ENCODE data around the gene NUCB2.
A peak's percentile ranks its signal among the peaks of the same experiment; 100 is the strongest.

Gene NUCB2

DNA sequence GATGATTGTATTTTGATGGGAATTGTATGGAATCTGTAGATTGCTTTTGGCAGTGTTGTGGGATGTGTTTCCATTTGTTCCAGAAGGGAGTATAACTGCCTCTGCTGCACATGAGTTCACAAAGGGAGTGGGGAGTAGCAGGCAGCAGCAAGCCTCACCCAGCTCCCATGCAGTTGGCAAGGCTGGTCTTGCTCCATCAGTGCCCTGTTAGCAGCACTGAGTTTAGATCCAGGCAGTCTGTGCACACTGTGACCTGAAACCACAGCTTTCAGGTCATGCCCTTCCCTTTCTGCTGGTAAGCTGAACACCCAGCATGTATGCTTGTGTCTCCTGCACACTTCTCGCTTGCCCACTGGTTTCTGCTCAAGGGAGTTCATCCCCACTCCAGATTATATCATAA is 3.7 kb upstream of the NUCB2 start:
- no peak for DNase-seq

DNA sequence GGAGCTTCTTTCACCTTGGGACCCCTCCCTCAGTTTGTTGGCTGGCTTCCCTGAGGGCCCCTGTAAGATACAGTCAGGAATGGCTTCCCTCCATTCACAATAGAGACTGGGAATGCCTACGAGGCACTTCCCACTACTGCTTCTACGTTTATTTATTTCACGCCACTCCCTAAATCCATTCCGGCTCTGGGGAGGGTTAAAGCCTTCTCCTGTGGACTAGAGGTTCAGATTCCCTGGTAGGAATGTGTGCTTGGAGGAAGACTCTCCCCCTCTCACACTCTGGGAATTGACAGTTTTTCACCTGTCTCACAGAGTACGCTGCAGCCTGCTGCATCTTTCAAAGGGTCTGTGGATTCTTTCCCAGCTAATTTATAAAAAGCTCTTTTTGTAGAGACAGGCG is 3.3 kb upstream of the NUCB2 start:
- no peak for DNase-seq

DNA sequence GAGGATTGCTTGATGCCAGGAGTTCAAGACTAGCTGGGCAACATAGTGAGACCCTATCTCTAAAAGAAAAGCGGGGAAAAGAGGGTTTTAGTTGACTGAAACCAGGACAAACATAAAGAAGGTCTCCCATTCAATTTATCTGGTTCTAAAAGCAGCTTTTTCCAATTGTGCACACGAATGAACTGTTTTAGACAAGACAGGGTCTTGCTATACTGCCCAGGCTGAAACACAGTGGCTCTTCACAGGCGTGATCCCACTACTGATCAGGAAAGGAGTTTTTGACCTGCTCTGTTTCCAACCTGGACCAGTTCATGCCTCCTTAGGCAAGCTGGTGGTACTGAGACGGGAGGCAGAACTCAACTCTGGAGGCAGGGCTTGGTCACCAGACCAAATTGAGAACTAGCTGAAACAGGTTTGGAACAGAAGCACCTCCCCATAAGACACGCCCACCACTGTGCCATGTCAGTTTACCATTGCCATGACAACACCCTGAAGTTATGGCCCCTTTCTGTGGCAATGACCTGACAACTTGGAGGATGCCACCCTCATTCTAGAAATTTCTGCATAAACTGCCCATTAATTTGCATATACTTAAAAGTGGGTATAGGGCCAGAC is 2.8 kb upstream of the NUCB2 start:
- DNase-seq, result no peak

DNA sequence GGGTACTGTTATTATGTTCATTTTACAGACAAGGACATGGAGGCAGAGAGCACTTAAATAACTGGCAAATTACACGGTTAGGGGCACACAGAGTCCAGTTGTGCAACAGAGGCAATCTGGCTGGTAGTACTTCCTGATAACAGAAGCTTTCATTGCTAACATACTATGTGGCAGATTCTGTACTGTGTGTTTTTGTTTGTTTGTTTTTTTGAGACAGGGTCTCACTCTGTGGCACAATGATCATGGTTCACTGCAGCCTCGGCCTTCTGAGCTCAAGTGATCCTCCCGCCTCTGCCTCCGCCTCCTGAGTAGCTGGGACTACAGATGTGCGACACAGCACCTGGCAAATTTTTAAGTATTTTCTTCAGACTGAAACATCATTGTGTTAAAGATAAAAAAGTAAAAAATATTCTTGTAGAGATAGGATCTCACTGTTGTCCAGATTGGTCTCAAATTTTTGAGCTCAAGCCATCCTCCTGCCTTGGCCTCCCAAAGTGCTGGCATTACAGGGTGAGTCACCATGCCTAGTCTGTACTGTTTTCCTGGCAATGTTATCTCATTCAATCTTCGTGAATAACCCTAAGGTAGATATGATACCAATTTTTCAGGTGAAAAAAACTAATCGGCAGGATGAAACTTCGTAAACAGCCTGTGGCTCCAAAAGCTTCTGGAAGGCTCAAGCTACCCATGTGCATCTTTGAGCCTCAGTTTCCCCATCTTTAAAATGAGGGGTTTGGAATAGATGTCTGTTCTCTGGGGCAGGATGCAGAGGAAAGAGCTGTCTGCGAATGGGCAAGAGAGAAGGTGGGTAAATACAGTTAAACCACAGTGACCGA is 921 bp upstream of the NUCB2 start:
- DNase-seq, result no peak

DNA sequence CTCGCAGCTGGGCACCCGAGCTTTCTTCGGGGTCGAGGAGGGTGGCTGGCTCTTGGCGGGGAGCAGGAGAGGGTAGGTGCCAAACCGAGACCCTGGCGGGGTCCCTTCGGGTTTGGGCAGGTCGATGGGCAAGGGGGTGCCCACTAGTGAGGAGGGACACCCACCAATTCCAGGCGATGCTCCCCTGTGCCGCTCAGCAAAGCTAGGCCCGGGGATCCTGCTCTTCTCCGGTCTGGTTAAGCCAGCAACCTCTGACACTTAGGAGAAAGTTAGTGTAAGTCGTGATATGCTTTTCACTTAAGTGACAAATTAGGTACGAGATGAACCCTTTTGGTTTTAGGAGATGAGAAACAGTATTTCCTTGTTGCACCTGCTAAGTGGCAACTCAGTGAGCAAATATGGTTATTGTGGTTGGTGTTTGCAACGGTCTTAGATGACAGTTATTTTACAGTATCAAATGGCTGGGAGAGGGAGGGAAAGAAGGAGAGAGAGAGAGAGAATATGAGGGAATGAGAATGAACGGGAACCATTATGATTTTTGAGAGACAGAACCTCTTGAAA is 565 bp downstream of the NUCB2 start:
- peak; percentile 1 to 25 for DNase-seq

DNA sequence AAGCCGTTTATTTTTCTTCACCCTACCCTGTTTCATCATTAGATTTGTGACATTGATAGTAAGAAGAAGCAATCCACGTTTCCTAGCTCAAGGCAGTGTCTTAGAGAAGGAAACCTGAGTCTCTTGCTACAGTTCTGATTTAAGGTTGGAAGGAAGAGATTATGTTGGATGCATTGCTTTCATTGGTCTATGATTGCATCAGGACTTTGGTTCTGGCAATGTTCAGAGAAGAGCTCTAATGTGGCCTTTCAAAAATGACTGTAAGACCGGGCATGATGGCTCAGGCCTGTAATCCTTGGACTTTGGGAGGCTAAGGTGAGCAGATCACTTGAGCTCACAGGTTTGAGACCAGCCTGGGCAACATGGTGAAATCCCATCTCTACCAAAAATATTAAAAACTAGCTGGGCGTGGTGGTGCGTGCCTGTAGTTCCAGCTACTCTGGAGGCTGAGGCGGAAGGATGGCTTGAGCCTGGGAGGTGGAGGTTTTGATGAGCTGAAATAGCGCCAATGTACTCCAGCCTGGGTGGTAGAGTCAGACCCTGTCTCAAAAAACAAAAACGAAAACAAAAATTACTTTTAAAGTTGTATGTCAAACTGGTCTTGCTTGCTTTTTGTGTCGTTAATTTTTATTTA is 4.1 kb downstream of the NUCB2 start:
- DNase-seq, result no peak

DNA sequence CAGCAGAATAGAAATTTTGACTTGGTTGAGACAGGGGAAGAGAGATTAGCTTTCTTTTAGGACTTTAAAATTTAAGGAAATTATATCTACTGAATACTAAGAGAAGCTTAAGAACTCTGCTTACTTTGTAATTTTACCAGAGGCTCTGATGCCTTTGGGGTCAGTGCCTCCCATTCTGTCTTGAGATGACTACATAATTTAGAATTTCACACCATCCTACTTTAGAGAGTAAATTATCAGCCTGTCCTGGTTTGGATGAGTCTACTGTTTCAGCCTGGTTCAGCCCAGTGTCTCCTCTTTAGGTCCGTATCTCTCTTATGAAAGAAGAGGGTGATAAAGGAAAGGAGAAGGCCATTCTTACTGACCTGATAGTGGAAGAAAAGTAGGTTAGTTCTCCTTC is 9.8 kb downstream of the NUCB2 start:
- DNase-seq, result no peak

DNA sequence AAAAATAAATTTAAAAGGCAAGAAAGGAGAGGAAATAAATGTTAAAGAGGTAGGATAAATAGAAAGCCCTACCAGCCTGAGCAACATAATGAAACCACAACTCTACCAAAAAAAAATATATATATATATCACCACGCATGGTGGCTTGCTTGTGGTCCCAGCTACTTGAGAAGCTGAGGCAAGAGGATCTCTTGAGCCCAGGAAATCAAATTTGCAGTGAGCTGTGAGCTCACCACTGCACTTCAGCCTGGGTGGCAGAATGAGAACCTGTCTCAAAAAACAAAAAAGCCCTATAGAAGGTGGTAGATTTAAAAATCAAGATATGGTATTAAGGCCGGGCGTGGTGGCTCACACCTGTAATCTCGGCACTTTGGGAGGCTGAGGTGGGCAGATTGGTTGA is 10.5 kb downstream of the NUCB2 start:
- no peak for DNase-seq

DNA sequence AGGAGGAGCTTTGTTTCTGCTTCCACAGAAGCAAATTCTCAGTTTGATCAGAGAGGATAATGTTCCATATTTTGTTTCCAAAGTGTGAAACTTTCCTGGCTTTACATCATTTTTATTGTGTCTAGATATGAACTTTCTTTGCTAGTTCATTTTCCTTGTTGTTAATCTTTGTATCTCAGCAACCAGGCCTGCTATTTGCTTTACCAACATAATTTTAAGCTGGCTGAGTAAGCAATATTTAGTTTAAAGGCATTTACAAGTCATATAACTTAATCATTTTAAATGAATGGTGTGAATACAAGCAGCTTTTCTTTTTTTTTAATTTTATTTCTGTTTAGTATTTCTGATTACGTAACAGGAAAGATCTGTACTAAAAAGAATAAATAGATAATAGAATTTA is 15.2 kb downstream of the NUCB2 start:
- DNase-seq, result no peak

DNA sequence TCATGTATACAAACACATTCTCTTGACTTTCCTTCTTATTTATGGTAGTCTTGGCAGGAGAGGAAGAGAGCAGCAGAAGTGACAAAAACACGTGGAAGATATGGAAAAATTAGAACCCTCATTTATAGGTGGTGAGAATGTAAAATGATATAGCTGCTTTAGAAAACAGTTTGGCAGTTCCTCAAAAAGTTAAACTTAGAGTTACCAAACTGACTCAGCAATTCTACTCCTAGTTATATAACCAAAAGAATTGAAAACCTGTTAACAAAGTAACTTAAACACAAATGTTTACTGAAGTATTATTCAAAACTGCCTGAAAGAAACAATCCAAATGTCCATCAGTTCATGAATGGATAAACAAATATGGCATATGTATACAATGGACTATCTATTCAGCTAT is 16.8 kb downstream of the NUCB2 start:
- DNase-seq, result no peak

DNA sequence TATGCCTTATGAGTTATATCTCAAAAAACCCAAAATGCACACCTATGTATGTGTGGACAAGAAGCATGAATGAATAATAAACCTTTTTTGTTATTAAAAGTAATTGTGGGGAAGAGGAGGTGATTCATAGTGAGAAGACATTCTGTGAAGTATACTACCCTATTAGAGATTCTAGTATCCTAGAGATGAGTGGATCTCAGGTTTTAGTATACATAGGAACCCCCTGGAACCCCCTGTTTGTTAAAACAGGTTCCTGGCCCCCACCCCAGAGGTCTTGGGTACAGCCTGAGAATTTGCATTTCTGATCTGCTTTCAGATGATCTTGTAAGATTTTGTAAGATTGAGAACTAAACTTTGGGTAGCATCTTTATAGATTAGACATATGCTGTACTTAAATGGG is 17.5 kb downstream of the NUCB2 start:
- DNase-seq, result no peak

DNA sequence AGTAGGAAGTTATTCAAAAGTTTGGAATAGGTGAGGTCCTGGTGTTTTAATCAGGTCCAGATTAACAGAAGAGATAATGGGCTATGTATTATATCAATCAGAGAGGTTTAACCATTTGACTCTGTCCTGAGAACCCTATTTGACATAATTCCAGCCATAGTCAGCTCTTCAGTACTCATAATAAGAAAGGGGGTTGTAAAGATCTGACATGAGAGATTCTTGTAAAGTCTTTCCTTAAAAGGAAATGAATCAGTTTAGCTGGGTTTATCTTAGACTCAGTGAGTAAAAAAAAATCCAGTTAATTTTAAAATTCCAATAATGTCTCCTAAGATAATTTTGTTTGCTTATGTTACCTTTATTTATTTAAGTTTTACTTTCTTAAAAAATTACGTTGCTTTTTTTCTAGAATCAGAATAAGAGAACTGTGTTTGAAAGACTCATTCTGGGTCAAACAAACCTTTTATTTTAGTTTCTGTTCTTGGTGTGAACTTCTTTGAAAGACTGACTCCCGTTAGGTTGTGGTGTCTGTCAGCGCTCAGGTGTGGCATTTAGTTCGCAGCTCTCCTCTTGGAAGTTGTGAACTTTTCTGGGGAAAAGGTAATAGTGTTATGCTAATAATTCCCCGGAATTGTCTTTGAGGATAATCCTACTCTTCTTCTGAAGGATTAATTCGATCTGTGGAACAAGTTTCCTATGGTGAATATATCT is 20.5 kb downstream of the NUCB2 start:
- DNase-seq, result no peak

DNA sequence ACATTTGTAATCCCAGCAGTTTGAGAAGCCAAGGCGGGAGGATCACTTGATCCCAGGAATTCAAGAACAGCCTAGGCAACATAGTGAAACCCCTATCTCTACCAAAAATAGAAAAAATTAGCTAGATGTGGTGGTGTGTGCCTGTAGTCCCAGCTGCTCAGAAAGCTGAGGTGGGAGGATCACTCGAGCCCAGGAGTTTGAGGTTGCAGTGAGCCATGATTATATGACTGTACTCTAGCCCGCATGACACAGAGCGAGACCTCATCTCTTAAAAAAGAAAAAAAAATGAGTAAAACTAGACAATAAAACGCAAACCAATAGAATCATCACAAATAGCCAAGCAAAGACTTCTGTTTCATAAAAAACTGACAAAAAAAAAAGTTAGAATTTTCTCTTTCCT is 21.8 kb downstream of the NUCB2 start:
- DNase-seq, result no peak

DNA sequence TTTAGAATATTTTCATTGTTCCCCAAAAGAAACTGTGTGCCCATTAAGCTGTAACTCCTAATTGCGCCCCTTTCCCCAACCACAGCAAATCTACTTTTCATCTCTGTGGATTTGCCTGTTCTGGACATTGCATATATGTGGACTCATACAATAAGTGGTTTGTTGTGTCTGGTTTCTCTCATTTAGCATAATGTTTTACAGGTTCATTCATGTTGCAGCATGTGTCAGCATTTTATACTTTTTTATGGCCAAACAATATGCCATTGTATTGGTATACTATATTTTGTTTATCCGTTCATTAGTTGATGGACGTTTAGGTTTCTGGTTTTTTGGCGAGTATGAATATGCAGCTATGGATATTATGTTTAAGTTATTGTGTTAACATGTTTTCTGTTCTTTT is 23.8 kb downstream of the NUCB2 start:
- no peak for DNase-seq

DNA sequence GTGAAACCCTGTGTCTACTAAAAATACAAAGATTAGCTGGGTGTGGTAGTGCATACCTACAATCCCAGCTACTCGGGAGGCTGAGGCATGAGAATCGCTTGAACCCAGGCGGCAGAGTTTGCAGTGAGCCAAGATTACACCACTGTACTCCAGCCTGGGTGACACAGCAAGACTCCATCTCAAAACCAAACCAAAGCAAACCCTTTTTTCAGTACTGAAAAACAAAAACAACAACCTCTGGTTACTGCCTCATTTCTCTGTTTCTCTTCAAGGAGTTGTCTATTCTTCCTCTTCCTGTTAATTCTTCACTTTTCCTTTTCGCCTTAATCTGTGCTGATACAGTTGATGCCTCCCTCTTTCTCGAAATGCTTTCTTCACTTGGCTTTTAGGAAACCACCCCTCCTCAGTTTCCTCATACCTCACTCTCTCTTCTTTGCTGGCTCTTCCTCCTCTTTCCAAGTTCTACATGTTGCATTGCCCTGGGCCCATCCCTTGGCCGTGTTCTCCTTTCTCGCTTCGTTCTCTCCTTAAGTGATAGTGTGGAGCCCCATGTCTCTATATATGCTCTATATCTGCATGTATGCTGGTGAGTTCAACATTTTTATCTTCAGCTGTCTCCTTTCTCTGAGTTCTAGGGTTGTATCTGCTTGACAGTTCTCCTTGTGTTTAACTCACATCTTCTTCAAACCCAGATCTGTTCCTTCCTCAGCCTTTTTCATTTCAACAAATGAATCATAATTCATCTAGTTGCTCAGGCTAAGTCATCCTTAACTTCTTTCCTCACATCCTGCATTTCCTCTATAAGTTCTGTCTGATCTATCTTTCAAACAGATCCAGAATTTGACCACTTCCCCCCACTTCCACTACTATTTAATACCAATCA is 37.1 kb downstream of the NUCB2 start:
- no peak for DNase-seq

DNA sequence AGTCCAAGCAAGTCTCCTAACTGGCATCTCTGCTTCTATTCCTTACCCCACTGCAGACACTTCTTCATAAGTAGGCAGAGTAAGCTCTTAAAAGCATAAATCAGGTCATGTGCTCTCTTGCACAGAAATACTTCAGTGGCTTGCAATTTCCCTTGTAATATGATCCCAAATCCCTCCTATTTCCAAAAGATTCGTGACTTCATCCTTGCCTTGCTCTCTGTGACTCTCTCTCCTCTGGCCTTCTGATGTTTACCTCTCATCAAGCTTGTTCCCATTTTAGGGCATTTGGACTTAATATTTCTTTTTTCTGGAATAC is 37.7 kb downstream of the NUCB2 start:
- DNase-seq, result no peak

DNA sequence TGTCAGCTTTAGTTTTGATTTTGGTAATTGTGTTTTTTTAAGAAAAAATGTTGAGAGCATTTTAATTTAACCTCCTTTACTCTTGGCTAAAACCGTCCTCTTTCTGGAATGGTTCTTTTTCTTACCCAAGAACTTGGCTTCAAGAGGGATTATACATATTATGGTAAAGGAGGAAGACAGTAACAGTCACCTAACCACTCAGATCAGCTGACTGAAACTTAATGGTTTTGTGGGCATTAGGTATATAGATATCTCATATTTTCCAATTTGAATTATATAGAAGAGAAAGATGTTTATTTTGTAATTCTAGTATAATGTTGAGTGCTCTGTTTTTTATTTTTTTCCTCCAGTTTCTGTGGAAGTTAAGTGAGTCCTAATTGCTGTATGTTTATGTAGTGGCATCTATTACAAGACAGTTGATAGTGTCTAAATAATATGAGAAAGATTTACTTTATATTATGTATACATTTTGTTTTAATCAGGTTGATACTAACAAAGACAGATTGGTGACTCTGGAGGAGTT is 38.4 kb downstream of the NUCB2 start:
- DNase-seq, result no peak

DNA sequence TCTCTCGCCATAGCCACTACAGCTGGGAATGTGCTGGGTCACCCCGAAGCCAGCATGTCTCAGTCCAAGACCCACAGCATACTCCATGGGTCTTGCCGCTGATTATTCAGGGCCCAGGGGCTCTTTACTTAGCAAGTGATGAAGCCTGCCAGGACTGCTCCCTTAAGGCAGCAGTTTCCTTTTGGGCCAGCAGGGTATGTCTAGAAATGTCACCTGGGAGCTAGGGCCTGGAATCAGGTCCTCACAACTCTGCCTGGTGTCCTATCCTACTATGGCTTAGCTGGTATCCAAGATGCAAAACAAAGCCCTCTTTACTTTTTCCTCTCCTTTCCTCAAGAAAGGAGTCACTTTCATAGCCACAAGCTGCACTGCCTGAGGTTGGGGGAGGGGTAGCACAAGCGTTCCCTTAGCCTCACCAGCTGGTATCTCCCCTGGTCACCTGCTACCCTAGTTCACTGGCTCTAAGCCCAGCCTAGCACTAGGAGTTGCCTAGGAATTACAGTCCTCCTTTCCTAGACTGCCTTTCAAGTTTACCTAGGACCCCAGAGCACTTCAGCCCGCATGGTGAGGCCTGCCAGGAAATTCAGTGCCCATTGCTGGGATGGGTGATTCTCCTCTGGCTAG is 52.4 kb downstream of the NUCB2 start:
- DNase-seq, result peak in 1 of 2 experiments; percentile 2

DNA sequence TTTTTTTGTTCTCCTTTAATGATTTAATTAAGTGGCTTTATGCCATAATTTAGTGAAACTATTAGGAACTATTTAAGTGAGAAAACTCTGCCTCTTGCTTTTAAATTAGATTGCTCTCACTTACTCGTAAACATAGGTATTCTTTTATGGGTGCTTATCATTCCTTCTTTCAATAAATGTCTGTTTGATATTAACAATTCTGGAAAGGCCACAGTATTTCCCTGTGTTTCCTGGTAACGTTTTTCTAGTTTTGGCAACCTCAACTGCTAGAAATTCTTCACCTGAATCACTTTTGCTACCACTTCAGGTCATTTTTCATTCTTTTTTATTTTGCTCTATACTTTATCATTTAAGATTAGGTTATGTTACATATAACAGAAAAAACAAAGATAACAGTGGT is 55.1 kb downstream of the NUCB2 start:
- no peak for DNase-seq

DNA sequence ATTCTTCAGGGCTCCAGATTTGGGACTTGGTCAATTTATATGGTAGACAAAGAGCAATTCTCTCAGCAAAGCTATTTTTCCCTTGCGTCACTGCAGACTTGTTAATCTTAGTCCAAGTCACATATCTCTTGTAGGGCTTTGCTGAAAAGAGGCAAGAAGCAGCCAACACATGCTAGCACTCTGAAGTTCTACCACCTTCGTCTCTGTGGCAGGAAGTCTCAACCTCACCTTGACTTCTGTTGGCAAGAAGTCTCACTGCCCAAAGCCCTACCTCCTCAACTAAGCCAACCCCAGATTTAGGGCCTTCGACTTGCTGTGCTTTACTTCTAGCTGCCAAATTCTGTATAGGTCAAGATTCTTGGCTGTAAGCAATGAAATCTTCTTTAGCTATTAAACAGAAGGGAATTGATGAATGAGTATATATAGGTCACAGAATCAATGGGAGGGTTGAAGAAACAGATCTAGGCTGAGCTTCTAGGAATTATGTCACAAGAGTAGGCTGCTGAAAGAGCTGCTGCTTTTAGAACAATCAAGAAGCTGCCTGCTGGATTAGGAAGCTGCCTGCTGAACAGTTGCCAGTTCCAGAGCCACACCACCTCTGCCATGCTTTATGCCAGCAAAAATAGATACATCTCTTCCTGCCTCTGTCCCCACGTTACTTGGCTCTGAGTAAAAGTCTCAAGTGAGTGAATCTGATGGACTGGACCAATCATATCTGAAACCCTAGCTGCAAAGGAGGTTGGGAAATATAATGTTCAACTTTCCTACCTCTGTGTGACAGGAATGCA is 57.5 kb downstream of the NUCB2 start:
- no peak for DNase-seq

DNA sequence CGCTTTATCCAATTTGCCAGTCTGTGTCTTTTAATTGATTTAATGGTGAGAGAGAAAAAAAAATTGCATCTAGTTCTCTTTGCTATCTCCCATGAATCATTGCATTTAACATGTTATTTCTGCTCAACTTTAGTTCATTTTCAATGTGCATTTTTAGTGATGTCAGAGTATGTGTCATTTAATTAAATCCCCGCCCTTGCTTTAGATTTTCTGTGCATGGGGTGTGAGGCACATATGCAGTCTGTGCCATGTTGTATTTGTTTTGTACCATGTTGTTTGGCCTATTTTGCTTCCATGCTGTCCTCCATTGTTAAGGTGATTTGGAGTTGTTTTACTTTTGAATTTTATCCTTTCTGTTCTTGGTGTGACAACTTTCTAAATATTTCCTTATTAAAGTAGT is 66.7 kb downstream of the NUCB2 start:
- no peak for DNase-seq
